ENCODE data around the gene CAPN1.

The CAPN1 gene

GRCh38 chr11:65251476-65251875, 69.7 kb downstream of the CAPN1 start:
- Histone ChIP-seq H3K36me3 (ENCODE audit: control insufficient read depth in 2 of 2, insufficient read depth in 2 of 2, low read length in 2 of 2) (no peaks in the 10 kb centered on the region), H3K9ac (ENCODE audit: low read depth in 1 of 2, low read length in 2 of 2) (no peak overlapping the region), H3K9me3 (ENCODE audit: control insufficient read depth in 2 of 2, low read length in 2 of 2) (no peaks in the 10 kb centered on the region), H3K4me1 (ENCODE audit: control insufficient read depth in 2 of 2, insufficient read depth in 2 of 2, low read length in 2 of 2) (peaks cover 0 to 3% of the 10 kb centered on the region in 2 donors), H3K27ac (ENCODE audit: low read depth in 2 of 2, low read length in 2 of 2) (no peak overlapping the region), H3K4me3 (ENCODE audit: low read length in 2 of 2) (no peak overlapping the region), H3K27me3 (ENCODE audit: control insufficient read depth in 2 of 2, insufficient read depth in 2 of 2, low read length in 2 of 2) (no peaks in the 10 kb centered on the region)

DNA sequence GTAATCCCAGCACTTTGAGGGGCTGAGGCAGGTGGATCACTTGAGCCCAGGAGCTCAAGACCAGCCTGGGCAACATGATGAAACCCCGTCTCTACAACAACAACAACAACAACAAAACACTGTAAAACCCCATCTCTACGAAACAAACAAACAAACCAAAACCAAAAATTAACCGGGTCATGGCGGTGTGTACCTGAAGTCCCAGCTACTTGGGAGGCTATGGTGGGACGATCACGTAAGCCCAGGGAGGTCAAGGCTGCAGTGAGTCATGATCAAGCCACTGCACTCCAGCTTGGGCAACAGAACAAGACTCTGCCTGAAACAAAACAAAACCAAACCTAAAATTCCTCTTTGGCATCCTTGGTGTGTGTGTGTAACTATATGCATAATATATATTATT, 73.0 kb downstream of the CAPN1 start:
- Histone ChIP-seq H3K4me1 (ENCODE audit: control insufficient read depth in 2 of 2, insufficient read depth in 2 of 2, low read length in 2 of 2) (peaks cover 0 to 3% of the 10 kb centered on the region in 2 donors), H3K9me3 (ENCODE audit: control insufficient read depth in 2 of 2, low read length in 2 of 2) (no peaks in the 10 kb centered on the region), H3K27me3 (ENCODE audit: control insufficient read depth in 2 of 2, insufficient read depth in 2 of 2, low read length in 2 of 2) (no peaks in the 10 kb centered on the region), H3K4me3 (ENCODE audit: low read length in 2 of 2) (no peak overlapping the region), H3K27ac (ENCODE audit: low read depth in 2 of 2, low read length in 2 of 2) (no peak overlapping the region), H3K36me3 (ENCODE audit: control insufficient read depth in 2 of 2, insufficient read depth in 2 of 2, low read length in 2 of 2) (no peaks in the 10 kb centered on the region), H3K9ac (ENCODE audit: low read depth in 1 of 2, low read length in 2 of 2) (no peak overlapping the region)

- H3K9ac ChIP-seq (ENCODE audit: low read depth in 1 of 2, low read length in 2 of 2), result no peak overlapping the region
Observed at GRCh38 chr11:65258988-65259387, 77.3 kb downstream of the CAPN1 start.

GRCh38 chr11:65260302-65260701, 78.6 kb downstream of the CAPN1 start:
- H3K36me3 ChIP-seq (ENCODE audit: control insufficient read depth in 2 of 2, insufficient read depth in 2 of 2, low read length in 2 of 2), result no peaks in the 10 kb centered on the region
- no peak overlapping the region for H3K4me3 ChIP-seq (ENCODE audit: low read length in 2 of 2)
- no peak overlapping the region for H3K9ac ChIP-seq (ENCODE audit: low read depth in 1 of 2, low read length in 2 of 2)
- H3K27ac ChIP-seq (ENCODE audit: low read depth in 2 of 2, low read length in 2 of 2), result no peak overlapping the region
- no peaks in the 10 kb centered on the region for H3K27me3 ChIP-seq (ENCODE audit: control insufficient read depth in 2 of 2, insufficient read depth in 2 of 2, low read length in 2 of 2)
- no peaks in the 10 kb centered on the region for H3K9me3 ChIP-seq (ENCODE audit: control insufficient read depth in 2 of 2, low read length in 2 of 2)
- peaks cover 7 to 10% of the 10 kb centered on the region in 2 donors for H3K4me1 ChIP-seq (ENCODE audit: control insufficient read depth in 2 of 2, insufficient read depth in 2 of 2, low read length in 2 of 2)

More at GRCh38 chr11:65258988-65259387, 77.3 kb downstream of the CAPN1 start:
- no peak overlapping the region for H3K4me3 ChIP-seq (ENCODE audit: low read length in 2 of 2)
- no peaks in the 10 kb centered on the region for H3K27me3 ChIP-seq (ENCODE audit: control insufficient read depth in 2 of 2, insufficient read depth in 2 of 2, low read length in 2 of 2)
- H3K27ac ChIP-seq (ENCODE audit: low read depth in 2 of 2, low read length in 2 of 2), result no peak overlapping the region
- no peaks in the 10 kb centered on the region for H3K36me3 ChIP-seq (ENCODE audit: control insufficient read depth in 2 of 2, insufficient read depth in 2 of 2, low read length in 2 of 2)
- no peaks in the 10 kb centered on the region for H3K9me3 ChIP-seq (ENCODE audit: control insufficient read depth in 2 of 2, low read length in 2 of 2)
- peaks cover 7 to 13% of the 10 kb centered on the region in 2 donors for H3K4me1 ChIP-seq (ENCODE audit: control insufficient read depth in 2 of 2, insufficient read depth in 2 of 2, low read length in 2 of 2)

DNA sequence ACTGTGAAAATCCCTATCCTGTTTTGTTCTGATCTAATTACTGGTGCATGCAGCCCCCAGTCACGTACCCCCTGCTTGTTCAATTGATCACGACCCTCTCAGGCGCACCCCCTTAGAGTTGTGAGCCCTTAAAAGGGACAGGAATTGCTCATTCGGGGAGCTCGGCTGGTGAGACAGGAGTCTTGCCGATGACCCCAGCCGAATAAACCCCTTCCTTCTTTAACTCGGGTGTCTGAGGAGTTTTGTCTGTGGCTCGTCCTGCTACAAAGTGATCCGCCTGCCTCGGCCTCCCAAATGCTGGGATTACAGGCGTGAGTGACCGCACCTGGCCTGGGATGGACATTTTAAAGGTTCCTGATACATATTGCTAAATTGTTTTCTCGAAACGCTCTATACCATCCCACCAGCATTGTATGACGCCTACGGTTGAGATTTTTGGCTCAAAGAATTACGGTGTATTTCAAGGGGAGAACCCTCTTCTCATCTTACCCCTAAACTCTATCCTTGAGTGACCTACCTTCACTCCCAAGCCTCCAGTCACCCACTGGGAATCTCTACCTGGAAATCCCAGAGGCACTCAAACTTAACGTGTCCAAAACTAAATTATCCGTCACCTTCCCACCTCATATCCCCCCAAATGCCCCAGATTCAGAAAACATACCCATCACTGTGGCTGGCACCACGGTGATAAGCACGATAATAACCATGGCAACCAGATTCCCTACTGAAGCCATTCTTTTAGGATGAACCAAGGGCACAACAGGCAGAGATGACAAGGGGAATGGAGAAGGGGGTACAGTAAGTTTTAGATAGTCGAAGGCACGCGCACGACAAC, 79.2 kb downstream of the CAPN1 start:
- Histone ChIP-seq H3K36me3 (ENCODE audit: control insufficient read depth in 2 of 2, insufficient read depth in 2 of 2, low read length in 2 of 2) (no peaks in the 10 kb centered on the region), H3K4me3 (ENCODE audit: low read length in 2 of 2) (peak overlapping the region; percentile 80 to 96), H3K27me3 (ENCODE audit: control insufficient read depth in 2 of 2, insufficient read depth in 2 of 2, low read length in 2 of 2) (no peaks in the 10 kb centered on the region), H3K9ac (ENCODE audit: low read depth in 1 of 2, low read length in 2 of 2) (peak overlapping the region; percentile 84 to 99), H3K9me3 (ENCODE audit: control insufficient read depth in 2 of 2, low read length in 2 of 2) (no peaks in the 10 kb centered on the region), H3K27ac (ENCODE audit: low read depth in 2 of 2, low read length in 2 of 2) (peak overlapping the region; percentile 80 to 91), H3K4me1 (ENCODE audit: control insufficient read depth in 2 of 2, insufficient read depth in 2 of 2, low read length in 2 of 2) (peaks cover 7 to 10% of the 10 kb centered on the region in 2 donors)
